Progenitor cell of endocrine pancreas (in vitro differentiated cells): ENCODE data around the gene SETBP1. TPM values are rescaled to one million over a fixed set of nuclear protein-coding genes. Genes with fewer than 3 reads are reported as not detected.

Experiments
- DNase-seq: peaks from one replicate; pipeline ENCODE4 v3.0.0; 2021; ENCODE audit warnings: low spot score; ENCODE audit not compliant: unreplicated experiment
- H3K27ac Mint-ChIP-seq: 2 replicates; pipeline ENCODE4 v1.8.0; 2021; ENCODE audit warnings: mild to moderate bottlenecking, moderate library complexity, mixed read lengths
- H3K27me3 Mint-ChIP-seq: 2 replicates; pipeline ENCODE4 v1.8.0; 2021; ENCODE audit warnings: mixed read lengths
- H3K36me3 Mint-ChIP-seq: 2 replicates; pipeline ENCODE4 v1.8.0; 2022; ENCODE audit warnings: mixed read lengths; ENCODE audit not compliant: insufficient read depth
- H3K4me1 Mint-ChIP-seq: 2 replicates; pipeline ENCODE4 v1.8.0; 2021; ENCODE audit warnings: low read depth, mixed read lengths
- H3K4me3 Mint-ChIP-seq: 2 replicates; pipeline ENCODE4 v1.8.0; 2021; ENCODE audit warnings: low read depth, mild to moderate bottlenecking, moderate library complexity, mixed read lengths
- H3K9me3 Mint-ChIP-seq: 2 replicates; pipeline ENCODE4 v1.8.0; 2021; ENCODE audit warnings: low read depth, mixed read lengths
- CTCF ChIP-seq: fragments of 200-600 bp; sonication (generic); IDR thresholded peaks from one replicate; pipeline ENCODE4 v1.5.0; 2021; ENCODE audit warnings: antibody characterized with exemption, mild to moderate bottlenecking; ENCODE audit not compliant: unreplicated experiment
- total RNA-seq: library from RNA; stranded (reverse); gene quantifications from 2 replicates; pipeline ENCODE4 v1.2.1, GENCODE V29; 2021

SETBP1 gene
- total RNA-seq, 1 donor from 2014 or later, result 30.8 TPM

GRCh38 chr18:44973282-44973681 is 292.6 kb downstream of the SETBP1 start:
- Mint-ChIP-seq H3K27me3 (no peaks in the 10 kb centered on the region), H3K4me1 (peaks cover 16% of the 10 kb centered on the region), H3K4me3 (no peak overlapping the region), H3K27ac (no peak overlapping the region), H3K9me3 (no peaks in the 10 kb centered on the region), H3K36me3 (peaks cover 1% of the 10 kb centered on the region)
- DNase-seq, result no peak
- TF ChIP-seq CTCF, result no peak

DNA sequence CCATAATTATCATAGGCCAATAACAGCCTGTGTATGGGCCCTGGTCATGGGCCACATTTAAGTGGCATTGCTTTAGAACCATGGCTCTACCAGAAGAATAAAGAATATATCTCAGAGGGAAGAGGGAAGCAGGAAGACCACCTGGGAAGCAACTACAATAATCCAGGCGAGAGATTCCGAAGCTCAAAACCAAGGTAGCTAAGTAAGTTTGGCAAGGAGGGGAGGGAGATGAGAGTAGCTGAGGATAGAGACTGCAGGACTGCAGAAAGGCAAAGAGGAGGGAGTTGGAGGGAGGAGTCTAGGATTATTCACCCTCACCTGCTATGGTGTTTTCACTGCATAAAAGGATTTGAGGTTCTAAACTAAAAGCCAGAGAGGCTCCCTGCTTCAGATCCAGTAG is 293.5 kb downstream of the SETBP1 start:
- no peak overlapping the region for H3K4me3 Mint-ChIP-seq
- H3K36me3 Mint-ChIP-seq, result peaks cover 1% of the 10 kb centered on the region
- DNase-seq, result no peak
- no peak for TF ChIP-seq CTCF
- H3K27me3 Mint-ChIP-seq, result no peaks in the 10 kb centered on the region
- H3K4me1 Mint-ChIP-seq, result peaks cover 16% of the 10 kb centered on the region
- no peaks in the 10 kb centered on the region for H3K9me3 Mint-ChIP-seq
- H3K27ac Mint-ChIP-seq, result no peak overlapping the region

DNA sequence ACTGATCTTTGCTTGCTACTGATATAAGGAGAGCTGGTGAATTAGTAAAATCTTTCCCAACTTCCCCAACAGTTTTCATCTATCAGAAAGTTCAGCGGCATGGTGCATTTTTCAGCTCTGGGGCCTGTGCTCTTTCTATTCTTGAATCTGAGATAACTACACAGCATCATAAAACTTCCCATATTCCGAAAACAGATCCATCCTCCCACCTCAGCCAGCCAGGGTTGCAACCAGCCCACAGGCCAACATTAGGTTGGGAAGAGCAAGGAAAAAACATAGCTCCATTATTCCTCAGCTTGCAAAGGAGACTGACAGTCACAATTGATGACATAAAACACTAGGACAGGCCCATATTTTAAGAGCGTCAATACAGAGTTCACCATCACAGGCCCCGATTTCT is 297.2 kb downstream of the SETBP1 start:
- no peak overlapping the region for H3K27ac Mint-ChIP-seq
- no peaks in the 10 kb centered on the region for H3K9me3 Mint-ChIP-seq
- no peak overlapping the region for H3K4me3 Mint-ChIP-seq
- peaks cover 16% of the 10 kb centered on the region for H3K4me1 Mint-ChIP-seq
- H3K36me3 Mint-ChIP-seq, result no peaks in the 10 kb centered on the region
- no peak for TF ChIP-seq CTCF
- H3K27me3 Mint-ChIP-seq, result peaks cover 2% of the 10 kb centered on the region
- no peak for DNase-seq

DNA sequence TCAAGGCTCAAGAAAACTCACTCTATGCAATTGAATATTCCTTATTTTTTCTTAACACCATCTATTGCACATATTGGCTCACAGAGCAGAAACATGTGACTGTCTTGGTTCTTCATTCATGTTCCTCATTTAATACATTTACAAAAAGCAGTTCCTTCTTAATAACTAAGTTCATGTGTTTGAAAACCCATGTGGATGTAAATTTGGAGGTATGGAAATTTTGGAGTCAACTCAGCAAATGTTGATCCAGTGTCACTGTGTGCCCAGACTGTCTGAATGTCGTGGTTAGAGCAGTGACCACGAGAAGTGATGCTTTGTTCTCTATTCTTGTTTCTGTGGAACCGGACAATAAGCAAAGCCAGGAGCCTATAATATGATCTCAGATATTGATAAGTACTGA is 299.1 kb downstream of the SETBP1 start:
- no peak for DNase-seq
- H3K4me3 Mint-ChIP-seq, result no peak overlapping the region
- peaks cover 2% of the 10 kb centered on the region for H3K27me3 Mint-ChIP-seq
- H3K9me3 Mint-ChIP-seq, result no peaks in the 10 kb centered on the region
- TF ChIP-seq CTCF, result no peak
- H3K36me3 Mint-ChIP-seq, result no peaks in the 10 kb centered on the region
- H3K4me1 Mint-ChIP-seq, result peaks cover 12% of the 10 kb centered on the region
- H3K27ac Mint-ChIP-seq, result no peak overlapping the region

DNA sequence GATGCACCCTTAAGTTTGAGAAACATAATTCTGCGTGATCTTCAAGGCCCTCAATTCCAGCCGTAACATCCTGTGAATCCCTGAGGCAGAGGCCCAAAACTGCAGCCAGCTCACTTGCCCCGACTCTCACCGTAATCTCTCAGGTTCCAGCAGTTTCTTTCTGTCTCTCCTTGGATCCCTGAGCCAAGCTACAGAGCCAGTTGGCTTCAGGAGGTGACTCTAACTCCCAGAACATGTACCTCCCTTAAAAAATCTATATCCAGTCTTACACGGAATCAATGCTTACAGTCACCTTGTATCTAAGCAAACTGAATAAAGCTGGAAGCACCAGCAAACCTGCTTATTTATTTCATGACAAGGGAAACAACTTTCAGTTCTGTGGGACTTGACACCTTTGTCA is 300.4 kb downstream of the SETBP1 start:
- Mint-ChIP-seq H3K27me3 (peaks cover 2% of the 10 kb centered on the region), H3K9me3 (no peaks in the 10 kb centered on the region)

More for the DNA sequence above, 300.4 kb downstream of the SETBP1 start:
- Mint-ChIP-seq H3K36me3 (peaks cover 2% of the 10 kb centered on the region), H3K4me1 (peaks cover 2% of the 10 kb centered on the region), H3K4me3 (no peak overlapping the region), H3K27ac (no peak overlapping the region)
- DNase-seq, result no peak
- no peak for TF ChIP-seq CTCF
